OCI-LY1 (cell line): ENCODE data around the gene SMAD1.

Experiments used
- EZH2 ChIP-seq: fragments of 200-600 bp; sonication (generic), shearing (Covaris generic); IDR thresholded peaks from 2 replicates; pipeline ENCODE4 v1.8.0; 2017; ENCODE audit warnings: borderline replicate concordance, mixed run types, mild to moderate bottlenecking, antibody characterized with exemption, low read length, moderate library complexity, mixed read lengths
- TF ChIP-seq, protein P1 (sequence below): fragments of 200-600 bp; sonication (generic), shearing (Covaris generic); IDR thresholded peaks from 2 replicates; pipeline ENCODE4 v1.5.1; 2017; ENCODE audit warnings: mild to moderate bottlenecking, antibody characterized with exemption, low read length, moderate library complexity, mixed read lengths

DNA sequence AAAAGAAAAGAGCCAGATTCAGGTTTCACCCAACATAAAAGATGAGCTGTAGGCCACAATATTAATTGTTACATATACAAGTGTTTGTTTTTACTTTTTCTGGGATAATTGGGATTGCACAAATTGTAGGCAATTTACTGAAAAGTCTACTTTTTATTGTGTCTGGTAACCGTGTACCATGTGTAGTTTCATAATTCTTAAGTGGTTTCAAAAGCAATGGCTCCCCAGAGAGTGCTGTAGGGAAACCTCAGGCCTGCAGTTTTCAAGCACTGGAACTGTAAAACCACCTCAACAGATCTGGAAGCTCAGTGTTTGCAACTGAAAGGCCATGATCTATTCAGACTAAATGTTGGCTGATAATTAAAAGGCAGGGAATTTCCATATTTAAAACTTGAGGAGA is 83.7 kb downstream of the SMAD1 start:
- TF ChIP-seq, protein P1, sequence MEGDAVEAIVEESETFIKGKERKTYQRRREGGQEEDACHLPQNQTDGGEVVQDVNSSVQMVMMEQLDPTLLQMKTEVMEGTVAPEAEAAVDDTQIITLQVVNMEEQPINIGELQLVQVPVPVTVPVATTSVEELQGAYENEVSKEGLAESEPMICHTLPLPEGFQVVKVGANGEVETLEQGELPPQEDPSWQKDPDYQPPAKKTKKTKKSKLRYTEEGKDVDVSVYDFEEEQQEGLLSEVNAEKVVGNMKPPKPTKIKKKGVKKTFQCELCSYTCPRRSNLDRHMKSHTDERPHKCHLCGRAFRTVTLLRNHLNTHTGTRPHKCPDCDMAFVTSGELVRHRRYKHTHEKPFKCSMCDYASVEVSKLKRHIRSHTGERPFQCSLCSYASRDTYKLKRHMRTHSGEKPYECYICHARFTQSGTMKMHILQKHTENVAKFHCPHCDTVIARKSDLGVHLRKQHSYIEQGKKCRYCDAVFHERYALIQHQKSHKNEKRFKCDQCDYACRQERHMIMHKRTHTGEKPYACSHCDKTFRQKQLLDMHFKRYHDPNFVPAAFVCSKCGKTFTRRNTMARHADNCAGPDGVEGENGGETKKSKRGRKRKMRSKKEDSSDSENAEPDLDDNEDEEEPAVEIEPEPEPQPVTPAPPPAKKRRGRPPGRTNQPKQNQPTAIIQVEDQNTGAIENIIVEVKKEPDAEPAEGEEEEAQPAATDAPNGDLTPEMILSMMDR: no peak
- no peak for TF ChIP-seq EZH2
